Fibroblast of mammary gland (primary cell): ENCODE measurements around the gene DPH2.

Experiments used
- DNase-seq: peaks from one replicate; pipeline ENCODE4 v3.0.0-alpha.2; 2010; ENCODE audit warnings: low read depth
- H3K4me3 ChIP-seq: 2 replicates; pipeline ENCODE4 v1.5.1; 2011; ENCODE audit warnings: low read depth, mild to moderate bottlenecking, low read length, moderate library complexity; ENCODE audit not compliant: control insufficient read depth
- CTCF ChIP-seq: conservative IDR thresholded peaks from 2 replicates; pipeline ENCODE4 v1.5.1; 2011; ENCODE audit warnings: low read depth, low read length, inconsistent platforms; ENCODE audit not compliant: control insufficient read depth, insufficient read depth

DPH2 gene

DNA sequence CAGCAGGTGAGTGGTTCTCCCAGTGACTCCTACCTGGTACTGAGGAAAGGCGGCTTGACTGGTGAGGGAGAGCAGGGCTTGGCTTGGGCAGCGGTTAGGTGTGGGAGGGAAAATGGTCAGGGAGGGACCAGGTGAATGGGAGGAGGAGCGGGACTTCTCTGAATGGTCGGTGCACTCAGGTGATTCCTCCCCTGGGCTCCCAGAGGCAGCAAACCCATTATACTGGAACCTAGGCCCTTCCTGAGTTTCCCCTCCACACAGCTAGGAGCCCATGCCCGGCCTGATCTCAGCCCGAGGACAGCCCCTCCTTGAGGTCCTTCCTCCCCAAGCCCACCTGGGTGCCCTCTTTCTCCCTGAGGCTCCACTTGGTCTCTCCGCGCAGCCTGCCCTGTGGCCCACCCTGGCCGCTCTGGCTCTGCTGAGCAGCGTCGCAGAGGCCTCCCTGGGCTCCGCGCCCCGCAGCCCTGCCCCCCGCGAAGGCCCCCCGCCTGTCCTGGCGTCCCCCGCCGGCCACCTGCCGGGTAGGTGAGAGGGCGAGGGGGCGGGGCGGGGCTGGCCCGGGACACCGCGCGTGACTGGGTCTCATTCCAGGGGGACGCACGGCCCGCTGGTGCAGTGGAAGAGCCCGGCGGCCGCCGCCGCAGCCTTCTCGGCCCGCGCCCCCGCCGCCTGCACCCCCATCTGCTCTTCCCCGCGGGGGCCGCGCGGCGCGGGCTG, 33.9 kb upstream of the DPH2 start:
- no peak overlapping the region for H3K4me3 ChIP-seq
- no peak for TF ChIP-seq CTCF
- no peak for DNase-seq

DNA sequence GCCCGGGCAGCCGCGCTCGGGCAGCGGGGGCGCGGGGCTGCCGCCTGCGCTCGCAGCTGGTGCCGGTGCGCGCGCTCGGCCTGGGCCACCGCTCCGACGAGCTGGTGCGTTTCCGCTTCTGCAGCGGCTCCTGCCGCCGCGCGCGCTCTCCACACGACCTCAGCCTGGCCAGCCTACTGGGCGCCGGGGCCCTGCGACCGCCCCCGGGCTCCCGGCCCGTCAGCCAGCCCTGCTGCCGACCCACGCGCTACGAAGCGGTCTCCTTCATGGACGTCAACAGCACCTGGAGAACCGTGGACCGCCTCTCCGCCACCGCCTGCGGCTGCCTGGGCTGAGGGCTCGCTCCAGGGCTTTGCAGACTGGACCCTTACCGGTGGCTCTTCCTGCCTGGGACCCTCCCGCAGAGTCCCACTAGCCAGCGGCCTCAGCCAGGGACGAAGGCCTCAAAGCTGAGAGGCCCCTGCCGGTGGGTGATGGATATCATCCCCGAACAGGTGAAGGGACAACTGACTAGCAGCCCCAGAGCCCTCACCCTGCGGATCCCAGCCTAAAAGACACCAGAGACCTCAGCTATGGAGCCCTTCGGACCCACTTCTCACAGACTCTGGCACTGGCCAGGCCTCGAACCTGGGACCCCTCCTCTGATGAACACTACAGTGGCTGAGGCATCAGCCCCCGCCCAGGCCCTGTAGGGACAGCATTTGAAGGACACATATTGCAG, 33.2 kb upstream of the DPH2 start:
- TF ChIP-seq CTCF = no peak

GRCh38 chr1:43937179-43937865, 32.5 kb upstream of the DPH2 start:
- H3K4me3 ChIP-seq = no peak overlapping the region
- TF ChIP-seq CTCF = no peak

More for the DNA sequence above, 33.2 kb upstream of the DPH2 start:
- no peak overlapping the region for H3K4me3 ChIP-seq
- no peak for DNase-seq

GRCh38 chr1:43938383-43938782, 31.4 kb upstream of the DPH2 start:
- H3K4me3 ChIP-seq = no peak overlapping the region
- TF ChIP-seq CTCF = no peak
- DNase-seq = no peak

More at GRCh38 chr1:43937179-43937865, 32.5 kb upstream of the DPH2 start:
- DNase-seq = no peak

DNA sequence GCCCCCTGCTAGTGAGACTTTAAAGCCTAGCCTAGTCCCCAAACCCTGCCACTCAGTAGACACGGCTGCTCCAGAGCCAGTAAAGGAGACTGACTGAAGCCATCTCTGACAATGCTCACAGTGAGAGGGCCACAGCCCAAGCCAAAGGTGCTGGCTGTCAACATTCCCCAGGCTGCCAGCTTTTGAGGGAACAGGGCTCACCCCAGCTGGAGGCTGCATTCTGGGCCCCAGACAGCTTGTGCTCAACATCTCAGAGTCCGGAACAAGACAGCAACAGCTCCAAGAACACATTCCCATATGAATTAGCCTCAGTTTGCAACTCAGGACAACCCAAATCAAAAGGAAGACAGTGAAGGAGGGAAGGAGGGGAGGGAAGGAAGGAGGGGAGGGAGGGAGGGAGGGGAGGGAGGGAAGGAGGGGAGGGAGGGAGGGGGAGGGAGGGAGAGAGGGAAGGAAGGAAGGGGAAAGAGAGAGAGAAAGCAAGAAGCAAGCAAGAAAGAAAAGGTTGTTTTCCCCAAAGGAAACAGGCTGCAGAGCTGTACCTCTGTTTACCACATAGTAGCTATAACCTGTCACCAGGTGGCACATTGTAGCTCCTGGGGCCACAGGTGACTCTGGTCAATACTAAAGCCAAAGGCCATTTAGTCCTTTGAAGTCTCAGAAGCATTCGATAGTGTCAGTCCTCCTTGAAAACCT, 30.8 kb upstream of the DPH2 start:
- no peak for DNase-seq
- no peak for TF ChIP-seq CTCF
- no peak overlapping the region for H3K4me3 ChIP-seq

GRCh38 chr1:43942411-43942810, 27.4 kb upstream of the DPH2 start:
- no peak for TF ChIP-seq CTCF
- no peak overlapping the region for H3K4me3 ChIP-seq
- no peak for DNase-seq
